ENCODE measurements around the gene CPA2.
"Not testable (repeated sequence)": the region's sequence is repeated elsewhere in the genome, so short reads cannot be mapped to it uniquely, and the experiment has no call there.

CPA2 gene

DNA sequence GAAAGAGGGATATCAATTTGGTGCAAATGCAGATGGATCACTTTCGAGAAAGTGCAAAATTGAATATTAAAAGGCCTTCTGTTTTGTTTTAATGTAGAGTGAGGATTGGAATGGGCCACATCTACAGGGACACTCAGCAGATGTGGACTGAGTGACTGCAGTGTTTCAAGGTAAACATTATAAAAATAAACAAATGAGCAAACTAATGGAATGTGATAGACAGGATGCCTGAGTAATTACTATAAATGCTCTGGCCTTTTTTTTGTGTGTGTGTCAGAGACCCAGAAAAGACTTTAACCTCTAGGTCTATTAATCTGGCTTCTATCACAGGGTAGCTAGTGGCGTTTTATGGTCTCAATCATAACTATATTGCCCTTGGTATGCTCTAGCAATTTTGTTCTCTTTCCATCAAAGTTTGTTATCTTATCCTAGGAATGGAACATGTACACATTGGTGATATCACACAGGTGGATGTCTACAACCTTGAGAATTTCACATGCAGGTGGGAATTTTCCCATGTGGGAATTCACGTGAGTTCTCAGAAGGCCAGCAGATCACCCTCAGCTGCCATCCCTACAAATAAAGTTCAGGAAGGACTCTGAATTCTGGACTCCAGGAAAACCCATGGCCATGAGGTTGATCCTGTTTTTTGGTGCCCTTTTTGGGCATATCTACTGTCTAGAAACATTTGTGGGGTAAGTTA lies at the start of gene CPA2:
Gene CPA2 (plus strand): TSS at position 606 of the 703 bp plus-strand sequence. CDS start 19 bp downstream, at position 625.
- no peak for DNase-seq (ENCODE audit: low read depth)

DNA sequence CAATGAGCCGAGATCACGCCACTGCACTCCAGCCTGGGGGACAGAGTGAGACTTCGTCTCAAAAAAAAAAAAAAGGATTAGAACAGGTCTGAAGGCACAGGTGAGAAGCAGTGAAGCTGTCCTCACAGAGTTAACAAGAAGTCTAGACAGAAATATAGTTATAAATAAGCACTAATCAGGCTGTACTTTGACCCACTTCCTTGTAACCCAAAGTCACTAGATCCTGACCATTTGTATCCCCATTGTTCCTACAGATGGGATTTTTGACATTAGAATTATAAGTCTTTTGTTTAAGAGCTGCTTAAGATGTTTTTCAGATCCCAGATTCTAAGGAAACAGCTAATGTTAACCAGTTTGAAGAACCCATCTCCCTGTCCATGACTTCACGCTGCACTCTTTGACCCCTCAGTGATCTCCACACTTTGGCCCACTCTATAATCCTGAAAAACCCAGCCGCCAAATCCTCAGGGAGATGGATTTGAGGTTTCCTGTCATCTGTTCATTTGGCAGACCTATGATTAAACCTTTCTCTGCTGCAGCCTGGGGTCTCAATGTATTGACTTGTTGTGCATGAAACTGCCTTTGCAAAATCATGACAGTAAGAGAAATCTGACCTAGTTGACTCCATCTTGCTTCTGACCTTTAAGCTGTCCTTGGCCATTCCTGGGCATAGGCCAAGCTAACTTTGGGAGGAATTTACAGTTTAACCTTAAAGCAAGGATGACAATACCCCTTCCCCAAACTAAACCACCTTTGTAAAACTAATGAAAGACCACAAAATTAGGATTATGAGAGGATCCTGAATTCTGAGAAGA lies 47.6 kb upstream of the CPA2 start:
- no peak for DNase-seq (ENCODE audit: low read depth)

DNA sequence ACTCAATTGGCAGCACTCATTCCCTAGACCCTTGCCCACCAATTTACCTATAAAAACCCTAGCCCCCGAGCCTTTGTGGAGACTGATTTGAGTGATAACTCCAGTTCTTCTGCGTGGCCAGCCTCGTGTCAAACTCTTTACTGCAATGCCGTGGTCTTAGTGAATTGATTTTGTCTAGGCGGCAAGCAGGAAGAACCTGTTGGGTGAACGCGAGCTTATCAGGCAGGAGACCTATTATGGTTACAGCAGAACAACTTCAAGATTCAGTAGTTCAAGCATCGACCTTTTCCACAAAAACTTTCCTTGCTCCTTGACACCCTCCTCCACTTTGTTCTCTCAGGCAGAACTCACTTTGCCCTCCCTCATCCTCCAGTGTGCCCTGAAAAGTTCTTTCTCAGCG lies 46.8 kb upstream of the CPA2 start:
- DNase-seq (ENCODE audit: low read depth) = no peak

DNA sequence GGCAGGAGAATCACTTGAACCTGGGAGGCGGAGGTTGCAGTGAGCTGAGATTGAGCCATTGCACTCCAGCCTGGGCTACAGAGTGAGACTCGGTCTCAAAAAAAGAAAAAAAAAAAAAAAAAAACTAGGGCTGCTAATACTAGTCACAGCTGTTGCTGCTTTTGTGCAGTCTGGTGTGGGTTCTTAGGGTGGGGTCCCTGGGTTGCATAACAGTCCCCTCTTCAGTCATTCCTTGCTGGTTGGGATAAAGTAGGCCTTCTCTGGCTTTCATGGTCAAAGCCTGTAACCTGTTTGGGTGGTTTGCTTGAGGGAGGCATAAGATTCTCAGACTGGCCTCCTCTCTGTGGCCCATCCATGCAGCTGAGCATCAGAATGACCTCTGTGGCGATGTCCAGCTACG lies 44.9 kb upstream of the CPA2 start:
- DNase-seq (ENCODE audit: low read depth) = no peak

DNA sequence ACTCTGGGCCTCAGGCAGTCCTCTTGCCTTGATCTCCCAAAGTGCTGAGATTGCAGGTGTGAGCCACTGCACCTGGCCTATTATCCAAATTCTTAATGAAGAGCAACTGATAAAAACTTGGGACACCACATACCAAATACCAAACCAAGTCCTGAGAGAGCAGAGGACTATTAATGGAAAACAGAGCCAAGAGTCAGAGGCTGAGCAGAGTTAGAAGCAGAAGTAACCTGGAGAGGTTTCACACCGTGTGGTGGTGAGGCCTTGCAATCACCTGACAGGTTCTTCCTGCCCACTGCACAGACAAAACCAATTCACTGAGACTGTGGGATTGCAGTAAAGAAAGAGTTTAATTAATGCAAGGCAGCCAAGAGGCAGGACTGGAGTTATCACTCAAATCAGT lies 43.0 kb upstream of the CPA2 start:
- DNase-seq (ENCODE audit: low read depth) = no peak

DNA sequence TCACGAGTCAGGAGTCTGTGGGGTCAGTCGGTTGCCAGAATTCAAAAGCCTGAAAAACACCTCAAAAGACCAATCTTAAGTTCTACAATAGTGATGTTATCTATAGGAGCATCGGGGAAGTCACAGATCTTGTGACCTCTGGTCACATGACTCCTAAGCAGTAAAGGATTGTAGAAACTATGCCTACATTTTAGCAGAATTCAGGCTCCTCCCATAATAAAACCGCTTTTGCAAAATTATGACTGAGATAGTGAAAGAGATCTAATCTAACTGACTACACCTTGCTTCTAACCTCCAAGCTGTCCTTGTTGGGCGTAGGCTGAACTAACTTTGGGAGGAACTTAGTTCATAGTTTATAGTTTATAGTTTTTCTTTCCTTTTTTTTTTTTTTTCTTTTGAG lies 42.5 kb upstream of the CPA2 start:
- no peak for DNase-seq (ENCODE audit: low read depth)

DNA sequence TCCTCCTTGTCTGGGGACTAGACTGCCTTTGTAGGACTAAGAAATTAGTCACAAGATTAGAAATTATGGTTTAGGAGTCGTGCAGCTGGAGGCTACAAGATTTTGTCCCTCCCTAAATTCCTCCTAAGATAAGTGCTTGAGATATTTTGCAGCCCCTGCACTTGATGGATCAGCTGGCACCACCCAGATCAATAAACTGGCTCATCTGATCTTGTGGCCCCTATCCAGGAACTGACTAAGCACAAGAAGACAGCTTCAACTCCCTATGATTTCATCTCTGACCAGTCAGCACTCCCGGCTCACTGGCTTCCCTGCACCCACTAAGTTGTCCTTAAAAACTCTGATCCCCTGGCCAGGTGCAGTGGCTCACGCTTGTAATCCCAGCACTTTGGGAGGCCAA lies 41.7 kb upstream of the CPA2 start:
- not testable (repeated sequence) for DNase-seq (ENCODE audit: low read depth)

DNA sequence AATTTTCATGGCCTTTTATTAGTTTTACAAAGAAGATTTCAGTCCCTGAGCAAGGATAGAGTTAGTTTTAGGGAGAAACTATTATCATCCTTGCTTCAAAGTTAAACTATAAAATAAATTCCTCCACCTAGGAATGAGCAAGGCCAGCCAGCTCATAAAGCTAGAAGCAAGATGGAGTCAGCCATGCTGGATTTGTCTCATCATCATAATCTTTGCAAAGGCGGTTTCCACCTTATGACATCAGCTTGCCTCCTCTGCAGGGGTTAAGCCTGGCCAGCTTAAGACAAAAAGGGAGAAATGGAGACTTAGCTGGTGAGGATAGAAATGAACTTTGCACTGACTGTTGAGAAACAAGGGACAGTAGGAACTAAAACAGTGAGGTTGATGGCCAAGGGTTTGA lies 40.3 kb upstream of the CPA2 start:
- no peak for DNase-seq (ENCODE audit: low read depth)

DNA sequence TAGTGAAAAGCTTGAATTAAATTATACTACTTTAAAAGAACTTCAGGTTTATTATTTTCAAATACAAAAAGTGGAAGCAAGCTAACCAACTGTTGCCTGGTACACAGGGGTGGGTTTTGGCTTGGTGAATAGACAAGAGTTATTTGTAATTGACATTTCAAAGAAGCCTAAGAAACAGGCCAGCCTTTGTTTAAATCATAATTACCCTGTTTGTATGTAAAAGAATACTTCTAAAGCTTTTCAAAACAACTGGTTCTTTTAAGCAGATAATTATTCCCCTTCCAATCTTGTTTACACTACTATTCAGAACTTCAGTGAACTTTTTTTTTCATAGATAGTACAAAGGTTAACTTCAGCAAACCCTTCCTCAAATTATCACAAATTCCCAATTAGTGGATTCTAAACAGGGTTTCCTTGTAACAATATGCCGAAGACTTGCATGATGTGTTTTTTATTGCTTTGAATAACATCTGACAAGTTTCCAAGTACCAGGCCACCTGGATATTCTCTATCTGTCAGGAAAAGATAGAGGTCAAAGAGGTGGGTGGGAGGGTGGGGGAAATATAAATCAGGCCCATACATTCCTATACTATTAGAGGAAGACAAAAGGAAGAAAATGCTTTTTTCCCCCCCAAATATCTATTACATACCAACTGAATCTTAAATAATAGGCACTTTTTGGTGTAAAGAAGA lies 38.6 kb upstream of the CPA2 start:
- no peak for DNase-seq (ENCODE audit: low read depth)

DNA sequence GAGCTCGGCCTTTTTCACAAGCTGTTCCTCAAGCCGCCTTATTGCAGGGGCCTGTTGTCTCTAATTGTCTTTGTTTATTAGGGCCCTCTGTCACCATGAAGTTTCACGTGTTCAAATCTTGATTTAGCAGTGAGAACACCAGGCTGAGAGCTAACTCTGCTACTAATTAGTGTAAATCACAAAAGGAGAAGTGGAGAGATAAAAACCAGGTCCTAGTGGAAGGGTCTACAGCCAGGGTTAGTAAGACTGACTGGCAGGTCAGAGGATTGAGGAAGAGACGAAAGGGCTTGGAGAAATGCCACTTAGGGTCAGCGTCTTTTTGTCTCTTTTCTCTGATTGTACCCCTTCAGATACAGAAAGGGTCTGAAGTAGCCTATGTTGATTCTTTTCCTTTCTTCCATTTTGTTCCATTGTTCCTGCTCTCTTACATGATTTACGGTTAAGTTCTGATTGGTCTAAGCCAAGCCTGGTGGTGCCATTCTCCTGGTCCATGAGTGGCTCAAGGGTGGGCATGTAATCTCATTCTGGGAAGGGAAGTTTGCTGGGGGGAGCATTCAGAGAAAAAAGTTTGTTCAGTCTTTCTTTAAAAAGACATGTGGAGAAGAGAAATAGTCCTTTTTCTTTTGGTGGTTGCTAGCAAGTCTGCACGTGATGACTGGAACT lies 37.7 kb upstream of the CPA2 start:
- DNase-seq (ENCODE audit: low read depth) = no peak

DNA sequence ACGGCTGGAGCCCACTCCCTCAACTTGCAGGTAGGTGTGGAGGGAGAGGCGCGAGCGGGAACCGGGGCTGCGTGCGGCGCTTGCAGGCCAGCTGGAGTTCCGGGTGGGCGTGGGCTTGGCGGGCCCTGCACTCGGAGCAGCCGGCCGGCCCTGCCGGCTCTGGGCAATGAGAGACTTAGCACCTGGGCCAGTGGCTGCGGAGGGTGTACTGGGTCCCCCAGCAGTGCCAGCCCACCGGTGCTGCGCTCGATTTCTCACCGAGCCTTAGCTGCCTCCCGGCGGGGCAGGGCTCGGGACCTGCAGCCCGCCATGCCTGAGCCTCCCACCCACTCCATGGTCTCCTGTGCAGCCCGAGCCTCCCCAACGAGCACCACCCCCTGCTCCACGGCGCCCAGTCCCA lies 36.7 kb upstream of the CPA2 start:
- DNase-seq (ENCODE audit: low read depth) = not testable (repeated sequence)

DNA sequence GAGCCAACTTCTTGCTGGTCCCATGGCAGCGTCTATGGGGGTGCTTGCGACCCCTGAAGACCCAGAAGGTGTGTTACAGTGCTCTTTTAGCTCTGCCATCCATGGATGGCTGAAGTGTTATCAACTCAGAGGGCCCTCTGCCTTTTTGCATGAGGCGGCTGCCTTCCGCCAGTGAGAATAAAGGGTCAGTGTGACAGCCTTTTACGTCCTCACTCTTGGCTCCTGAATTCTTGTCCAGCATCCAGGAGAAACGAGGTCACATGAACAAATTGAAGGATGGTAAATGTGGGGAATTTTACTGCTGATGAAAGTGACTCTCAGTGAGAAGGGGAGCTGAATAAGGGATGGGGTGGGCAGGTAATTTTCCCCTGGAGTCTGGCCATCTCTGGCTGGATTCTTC lies 34.9 kb upstream of the CPA2 start:
- no peak for DNase-seq (ENCODE audit: low read depth)

DNA sequence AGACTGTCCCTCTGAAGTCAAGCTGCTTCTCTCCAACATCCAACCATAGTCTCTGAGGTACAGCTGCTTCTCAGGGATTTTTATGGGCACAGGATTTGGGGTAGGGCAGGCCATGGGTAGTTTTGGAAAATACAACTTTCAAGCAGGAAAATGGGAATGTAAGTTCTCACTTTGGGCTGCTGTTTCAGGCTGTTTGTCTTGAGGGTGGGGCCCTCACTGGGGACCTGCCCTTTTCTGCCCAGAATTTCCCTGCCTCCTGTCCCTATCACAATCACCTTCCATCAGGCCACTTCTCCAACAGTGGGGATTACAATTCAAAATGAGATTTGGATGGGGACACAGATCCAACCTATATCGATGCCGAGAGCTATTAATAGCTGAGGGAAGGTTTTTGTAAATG lies 34.5 kb upstream of the CPA2 start:
- DNase-seq (ENCODE audit: low read depth) = no peak

DNA sequence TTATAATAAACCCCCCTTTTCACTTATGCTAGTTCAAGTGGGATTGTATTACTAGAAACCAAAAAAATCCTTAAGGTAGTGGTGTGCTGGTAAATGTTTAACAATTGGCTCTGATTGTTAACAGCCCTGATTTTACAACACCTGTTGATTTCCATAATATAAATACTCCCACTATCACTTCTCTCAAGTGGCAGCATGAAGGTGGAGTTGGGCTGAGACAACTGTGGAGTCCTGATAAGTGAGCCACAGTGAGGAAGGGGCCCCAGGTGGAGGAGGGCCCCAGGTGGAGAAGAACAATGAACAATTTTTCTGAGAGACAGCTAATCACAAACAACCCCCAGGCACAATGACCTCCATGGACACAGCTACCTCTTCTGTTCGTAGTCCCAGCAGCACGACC lies 32.6 kb upstream of the CPA2 start:
- DNase-seq (ENCODE audit: low read depth) = no peak

DNA sequence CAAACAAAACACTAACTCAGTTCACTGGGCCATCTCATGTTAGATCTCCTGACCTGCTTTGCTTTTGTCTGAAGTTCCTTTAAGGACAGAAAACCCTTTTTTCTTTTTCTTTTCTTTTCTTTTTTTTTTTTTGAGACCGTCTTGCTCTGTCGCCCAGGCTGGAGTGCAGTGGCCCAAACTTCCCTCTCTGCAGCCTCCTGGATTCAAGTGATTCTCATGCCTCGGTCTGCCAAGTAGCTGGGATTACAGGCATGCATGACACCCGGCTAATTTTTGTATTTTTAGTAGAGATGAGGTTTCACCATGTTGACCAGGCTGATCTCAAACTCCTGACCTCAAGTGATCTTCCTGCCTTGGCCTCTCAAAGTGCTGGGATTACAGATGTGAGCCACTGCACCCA lies 30.3 kb upstream of the CPA2 start:
- not testable (repeated sequence) for DNase-seq (ENCODE audit: low read depth)

DNA sequence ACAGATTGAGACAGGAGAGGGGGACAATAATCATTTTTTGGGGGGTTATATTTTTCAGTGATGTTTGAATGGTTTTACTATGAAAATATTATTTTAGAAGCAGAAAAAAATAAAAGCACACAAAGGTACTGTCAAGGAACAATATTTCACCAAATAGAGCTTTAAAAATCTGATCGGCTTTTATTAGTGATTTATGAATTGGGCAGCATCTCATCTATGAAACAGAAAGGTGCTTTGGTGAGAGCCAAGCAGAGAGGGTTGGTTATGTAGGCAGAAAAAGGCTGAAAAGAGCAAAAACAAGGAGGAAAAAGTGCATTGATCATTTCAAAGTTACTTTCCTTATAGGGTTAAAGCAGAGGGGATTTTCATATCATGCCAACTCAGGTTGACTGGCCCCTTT lies 26.4 kb upstream of the CPA2 start:
- no peak for DNase-seq (ENCODE audit: low read depth)

DNA sequence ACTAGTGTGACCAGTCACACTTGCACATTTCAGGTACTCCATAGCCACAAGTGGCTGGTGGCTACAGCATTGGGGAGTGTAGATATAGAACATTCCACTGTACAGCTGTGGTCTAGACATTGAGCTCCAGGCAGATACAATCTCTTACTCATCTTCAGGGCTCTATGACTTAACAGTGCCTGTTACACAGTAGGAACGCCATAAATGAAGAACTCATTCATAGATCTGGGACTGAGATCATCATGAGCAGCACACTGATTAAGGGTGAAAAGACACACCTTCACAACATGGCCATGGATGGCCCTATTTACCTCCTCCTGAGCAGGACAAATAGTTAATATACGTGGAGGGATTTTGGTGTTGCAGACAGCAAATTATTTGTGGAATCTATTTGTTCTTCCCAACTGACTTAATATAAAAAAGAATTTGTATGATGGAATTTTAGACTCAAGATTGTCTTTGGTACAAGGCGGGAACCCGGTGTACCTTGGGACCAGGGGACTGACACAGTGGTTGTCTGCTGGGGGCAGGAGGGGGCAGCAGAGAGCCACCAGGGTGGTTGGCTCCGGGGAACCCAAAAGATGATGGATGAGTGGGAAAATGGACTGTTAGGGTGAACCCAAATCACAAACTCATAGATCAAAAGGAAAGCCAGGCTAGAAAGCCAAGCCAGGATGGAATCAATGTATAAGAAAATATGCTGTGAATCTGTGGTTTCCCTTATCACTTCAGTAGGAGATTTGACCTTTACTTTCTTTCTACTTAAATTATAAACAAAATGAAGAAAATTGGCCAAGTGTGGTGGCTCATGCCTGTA lies 24.3 kb upstream of the CPA2 start:
- peak; percentile 22 for DNase-seq (ENCODE audit: low read depth)

DNA sequence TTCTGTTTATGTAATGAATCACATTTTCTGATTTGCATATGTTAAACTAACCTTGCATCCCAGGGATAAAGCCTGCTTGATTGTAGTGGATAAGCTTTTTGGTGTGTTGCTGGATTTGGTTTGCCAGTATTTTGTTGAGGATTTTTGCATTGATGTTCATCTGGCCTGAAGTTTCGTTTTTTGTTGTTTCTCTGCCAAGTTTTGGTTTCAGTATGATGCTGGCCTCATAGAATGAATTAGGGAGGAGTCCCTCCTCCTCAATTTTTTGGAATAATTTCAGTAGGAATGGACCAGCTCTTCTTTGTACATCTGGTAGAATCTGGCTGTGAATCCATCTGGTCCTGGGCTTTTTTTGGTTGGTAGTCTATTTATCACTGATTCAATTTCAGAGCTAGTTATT lies 23.2 kb upstream of the CPA2 start:
- DNase-seq (ENCODE audit: low read depth) = not testable (repeated sequence)

DNA sequence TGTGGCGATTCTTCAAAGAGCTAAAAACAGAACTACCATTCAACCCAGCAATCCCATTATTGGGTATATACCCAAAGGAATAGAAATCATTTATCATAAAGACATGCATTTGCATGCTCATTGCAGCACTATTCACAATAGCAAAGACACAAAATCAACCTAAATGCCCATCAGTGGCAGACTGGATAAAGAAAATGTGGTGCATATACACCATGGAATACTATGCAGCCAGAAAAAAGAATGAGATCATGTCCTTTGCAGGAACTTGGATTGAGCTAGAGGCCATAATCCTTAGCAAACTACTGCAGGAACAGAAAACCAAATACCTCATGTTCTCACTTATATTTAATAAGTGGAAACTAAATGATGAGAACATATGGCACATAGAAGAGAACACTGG lies 20.2 kb upstream of the CPA2 start:
- not testable (repeated sequence) for DNase-seq (ENCODE audit: low read depth)

DNA sequence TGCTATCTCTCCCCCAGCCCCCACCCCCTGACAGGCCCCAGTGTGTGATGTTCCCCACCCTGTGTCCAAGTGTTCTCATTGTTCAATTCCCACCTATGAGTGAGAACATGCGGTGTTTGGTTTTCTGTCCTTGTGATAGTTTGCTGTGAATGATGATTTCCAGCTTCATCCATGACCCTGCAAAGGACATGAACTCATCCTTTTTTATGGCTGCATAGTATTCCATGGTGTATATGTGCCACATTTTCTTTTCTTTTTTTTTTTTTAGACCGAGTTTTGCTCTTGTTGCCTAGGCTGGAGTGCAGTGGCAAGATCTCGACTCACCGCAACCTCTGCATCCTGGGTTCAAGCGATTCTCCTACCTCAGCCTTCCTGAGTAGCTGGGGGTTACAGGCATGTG lies 17.8 kb upstream of the CPA2 start:
- not testable (repeated sequence) for DNase-seq (ENCODE audit: low read depth)

DNA sequence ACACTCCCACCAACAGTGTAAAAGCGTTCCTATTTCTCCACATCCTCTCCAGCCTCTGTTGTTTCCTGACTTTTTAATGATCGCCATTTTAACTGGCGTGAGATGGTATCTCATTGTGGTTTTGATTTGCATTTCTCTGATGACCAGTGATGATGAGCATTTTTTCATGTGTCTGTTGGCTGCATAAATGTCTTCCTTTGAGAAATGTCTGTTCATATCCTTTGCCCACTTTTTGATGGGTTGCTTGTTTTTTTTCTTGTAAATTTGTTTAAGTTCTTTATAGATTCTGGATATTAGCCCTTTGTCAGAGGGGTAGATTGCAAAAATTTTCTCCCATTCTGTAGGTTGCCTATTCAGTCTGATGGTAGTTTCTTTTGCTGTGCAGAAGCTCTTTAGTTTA lies 17.0 kb upstream of the CPA2 start:
- DNase-seq (ENCODE audit: low read depth) = not testable (repeated sequence)

DNA sequence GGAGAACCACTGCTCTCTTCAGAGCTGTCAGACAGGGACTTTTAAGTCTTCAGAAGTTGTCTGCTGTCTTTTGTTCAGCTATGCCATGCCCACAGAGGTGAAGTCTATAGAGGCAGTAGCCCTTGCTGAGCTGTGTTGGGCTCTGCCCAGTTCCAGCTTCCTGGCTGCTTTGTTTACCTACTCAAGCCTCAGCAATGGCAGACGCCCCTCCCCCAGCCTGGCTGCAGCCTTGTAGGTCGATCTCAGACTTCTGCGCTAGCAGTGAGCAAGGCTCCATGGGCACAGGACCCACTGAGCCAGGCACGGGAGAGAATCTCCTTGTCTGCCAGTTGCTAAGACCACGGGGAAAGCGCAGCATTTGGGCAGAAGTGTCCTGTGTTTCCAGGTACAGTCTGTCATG lies 12.1 kb upstream of the CPA2 start:
- no peak for DNase-seq (ENCODE audit: low read depth)
